ENCODE results near the gene TMOD4. TPM values are rescaled to one million over a fixed set of nuclear protein-coding genes. Genes with fewer than 3 reads are reported as not detected.

TMOD4 gene
- total RNA-seq (2022) (1.6 and 2.1 TPM in 2 replicates), Bru-seq, nascent RNA (percentile 50 among the genes with signal in this experiment), BruChase-seq, experiment 1, labeled RNA remaining after a 6-hour chase (percentile 47 among the genes with signal in this experiment), BruChase-seq, experiment 2, labeled RNA remaining after a 2-hour chase (percentile 53 among the genes with signal in this experiment)
- long read RNA-seq, result 0 reads

DNA sequence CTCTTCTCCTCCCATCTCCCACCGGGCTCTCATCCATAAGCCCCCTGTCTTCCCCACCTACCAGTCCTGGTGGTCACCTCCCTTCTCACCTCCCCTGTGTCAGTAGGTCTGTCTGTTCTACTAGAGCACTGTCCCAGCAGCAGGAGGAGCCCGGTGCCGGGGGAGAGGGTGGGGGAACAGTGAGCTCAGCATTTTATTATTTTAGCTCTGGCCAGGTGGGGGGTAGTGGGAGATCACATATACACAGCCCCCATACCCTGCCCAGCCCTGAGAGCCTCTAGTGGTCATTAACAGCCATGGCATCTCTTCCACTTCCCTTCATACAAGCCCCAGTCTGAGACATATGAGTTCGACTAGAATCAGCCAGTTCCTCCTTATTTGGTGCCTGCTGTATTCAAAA is at the start of gene TMOD4:
TMOD4 (minus strand) TSS at position 119 of the 400 bp plus-strand sequence. CDS start 1,106 bp downstream, outside the sequence.
- Mint-ChIP-seq H3K9me3 (ENCODE audit: low read depth, unreplicated experiment) (no peaks in the 10 kb centered on the region), H3K4me1 (ENCODE audit: low read depth, unreplicated experiment) (no peaks in the 10 kb centered on the region), H3K4me3 (ENCODE audit: low read depth, unreplicated experiment) (no peak within 1 kb of the TSS), H3K27me3 (ENCODE audit: unreplicated experiment) (no peaks in the 10 kb centered on the region), H3K36me3 (ENCODE audit: insufficient read depth, unreplicated experiment) (peaks cover 40% of the 10 kb centered on the region), H3K27ac (ENCODE audit: unreplicated experiment) (no peak within 1 kb of the TSS)
- TF ChIP-seq, protein P1, sequence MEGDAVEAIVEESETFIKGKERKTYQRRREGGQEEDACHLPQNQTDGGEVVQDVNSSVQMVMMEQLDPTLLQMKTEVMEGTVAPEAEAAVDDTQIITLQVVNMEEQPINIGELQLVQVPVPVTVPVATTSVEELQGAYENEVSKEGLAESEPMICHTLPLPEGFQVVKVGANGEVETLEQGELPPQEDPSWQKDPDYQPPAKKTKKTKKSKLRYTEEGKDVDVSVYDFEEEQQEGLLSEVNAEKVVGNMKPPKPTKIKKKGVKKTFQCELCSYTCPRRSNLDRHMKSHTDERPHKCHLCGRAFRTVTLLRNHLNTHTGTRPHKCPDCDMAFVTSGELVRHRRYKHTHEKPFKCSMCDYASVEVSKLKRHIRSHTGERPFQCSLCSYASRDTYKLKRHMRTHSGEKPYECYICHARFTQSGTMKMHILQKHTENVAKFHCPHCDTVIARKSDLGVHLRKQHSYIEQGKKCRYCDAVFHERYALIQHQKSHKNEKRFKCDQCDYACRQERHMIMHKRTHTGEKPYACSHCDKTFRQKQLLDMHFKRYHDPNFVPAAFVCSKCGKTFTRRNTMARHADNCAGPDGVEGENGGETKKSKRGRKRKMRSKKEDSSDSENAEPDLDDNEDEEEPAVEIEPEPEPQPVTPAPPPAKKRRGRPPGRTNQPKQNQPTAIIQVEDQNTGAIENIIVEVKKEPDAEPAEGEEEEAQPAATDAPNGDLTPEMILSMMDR (IDR thresholded peaks at IDR 0.05; ENCODE audit: unreplicated experiment), result peak; percentile 70
- CTCF ChIA-PET, result interaction anchor here (0.9 to 1.0 kb wide), 2 partner anchors 14 to 76 kb away, joined by 3 to 4 read pairs; partner anchors contain the start of gene VPS72
- no TSS peak for BruUV-seq (replicated peaks)
- intact Hi-C loops (cut with micrococcal nuclease; ENCODE audit: unreplicated experiment), result no loop called here
- no peak for DNase-seq

DNA sequence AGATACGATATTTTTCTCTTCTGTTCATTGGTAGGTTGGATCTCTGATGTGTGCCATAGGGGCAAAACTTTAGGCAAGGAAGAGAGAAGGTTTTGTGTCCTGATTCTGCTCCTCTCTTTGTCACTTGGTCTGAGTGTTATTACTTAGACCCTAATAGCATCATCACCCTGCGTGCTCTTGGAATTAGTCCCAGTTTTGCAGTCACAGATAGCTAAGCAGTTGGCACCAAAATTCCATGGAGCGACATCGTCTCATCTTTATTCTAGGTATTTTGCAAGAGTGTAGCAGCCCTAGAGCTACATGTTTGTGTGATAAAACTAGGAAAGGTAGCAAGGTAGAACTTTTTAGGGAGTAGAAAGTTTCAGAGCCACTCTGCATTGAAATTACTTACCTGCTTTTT is 46.3 kb upstream of the TMOD4 start:
- no peaks in the 10 kb centered on the region for H3K9me3 Mint-ChIP-seq (ENCODE audit: low read depth, unreplicated experiment)
- CTCF ChIA-PET, result no interaction called here
- BruUV-seq (replicated peaks), result no TSS peak
- peaks cover 53% of the 10 kb centered on the region for H3K36me3 Mint-ChIP-seq (ENCODE audit: insufficient read depth, unreplicated experiment)
- H3K27me3 Mint-ChIP-seq (ENCODE audit: unreplicated experiment), result no peaks in the 10 kb centered on the region
- TF ChIP-seq, protein P1 (IDR thresholded peaks at IDR 0.05; ENCODE audit: unreplicated experiment), result no peak
- DNase-seq, result no peak
- intact Hi-C loops (cut with micrococcal nuclease; ENCODE audit: unreplicated experiment), result no loop called here
- no peak overlapping the region for H3K4me3 Mint-ChIP-seq (ENCODE audit: low read depth, unreplicated experiment)
- H3K27ac Mint-ChIP-seq (ENCODE audit: unreplicated experiment), result no peak overlapping the region
- no peaks in the 10 kb centered on the region for H3K4me1 Mint-ChIP-seq (ENCODE audit: low read depth, unreplicated experiment)

DNA sequence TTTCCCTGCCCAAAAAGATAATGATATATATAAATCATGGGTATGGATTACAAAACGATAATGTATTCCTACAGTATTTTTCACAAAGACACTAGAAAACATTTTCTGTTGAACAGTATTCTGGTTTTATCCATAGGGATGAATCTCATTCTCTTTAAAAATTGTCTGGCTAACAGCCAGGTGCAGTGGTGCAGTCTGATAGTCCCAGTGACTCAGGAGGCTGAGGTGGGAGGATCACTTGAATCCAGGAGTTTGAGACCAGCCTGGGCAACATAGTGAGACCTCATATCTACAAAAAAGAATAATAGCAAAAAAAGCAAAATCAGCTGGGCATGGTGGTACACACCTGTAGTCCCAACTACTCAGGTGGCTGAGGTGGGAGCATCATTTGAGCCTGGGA is 45.8 kb upstream of the TMOD4 start:
- CTCF ChIA-PET, result no interaction called here
- DNase-seq, result no peak
- no peak overlapping the region for H3K27ac Mint-ChIP-seq (ENCODE audit: unreplicated experiment)
- no peaks in the 10 kb centered on the region for H3K9me3 Mint-ChIP-seq (ENCODE audit: low read depth, unreplicated experiment)
- H3K4me3 Mint-ChIP-seq (ENCODE audit: low read depth, unreplicated experiment), result no peak overlapping the region
- no peaks in the 10 kb centered on the region for H3K27me3 Mint-ChIP-seq (ENCODE audit: unreplicated experiment)
- BruUV-seq (replicated peaks), result no TSS peak
- peaks cover 3% of the 10 kb centered on the region for H3K4me1 Mint-ChIP-seq (ENCODE audit: low read depth, unreplicated experiment)
- H3K36me3 Mint-ChIP-seq (ENCODE audit: insufficient read depth, unreplicated experiment), result peaks cover 49% of the 10 kb centered on the region
- intact Hi-C loops (cut with micrococcal nuclease; ENCODE audit: unreplicated experiment), result no loop called here
- TF ChIP-seq, protein P1 (IDR thresholded peaks at IDR 0.05; ENCODE audit: unreplicated experiment), result no peak

DNA sequence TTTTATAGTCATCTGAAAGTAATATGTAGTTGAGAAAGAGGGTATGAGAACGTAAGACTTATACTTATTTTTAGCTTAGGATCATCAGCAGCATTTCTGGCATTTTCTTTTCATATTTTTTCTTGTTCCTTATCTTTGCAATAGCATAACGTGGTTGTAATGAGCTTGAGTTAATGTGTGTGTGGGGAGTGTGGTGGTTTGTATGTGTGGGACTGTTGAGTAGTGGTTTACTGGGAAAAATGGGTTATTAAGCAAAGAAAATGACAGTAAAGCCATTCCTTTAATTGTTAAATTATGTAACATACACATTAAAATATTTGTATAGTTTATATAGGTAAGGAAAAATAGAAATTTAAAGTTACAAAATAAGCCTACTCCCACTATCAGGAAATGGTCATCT is 37.8 kb upstream of the TMOD4 start:
- H3K36me3 Mint-ChIP-seq (ENCODE audit: insufficient read depth, unreplicated experiment), result peaks cover 68% of the 10 kb centered on the region
- BruUV-seq (replicated peaks), result no TSS peak

More for the DNA sequence above, 37.8 kb upstream of the TMOD4 start:
- CTCF ChIA-PET, result interaction anchor here (0.6 kb wide), 1 partner anchor 253 kb away, joined by 3 read pairs; no protein-coding TSS in a partner anchor
- H3K4me3 Mint-ChIP-seq (ENCODE audit: low read depth, unreplicated experiment), result no peak overlapping the region
- no peaks in the 10 kb centered on the region for H3K27me3 Mint-ChIP-seq (ENCODE audit: unreplicated experiment)
- no peak overlapping the region for H3K27ac Mint-ChIP-seq (ENCODE audit: unreplicated experiment)
- H3K4me1 Mint-ChIP-seq (ENCODE audit: low read depth, unreplicated experiment), result peaks cover 9% of the 10 kb centered on the region
- no peak for DNase-seq
- no peaks in the 10 kb centered on the region for H3K9me3 Mint-ChIP-seq (ENCODE audit: low read depth, unreplicated experiment)
- intact Hi-C loops (cut with micrococcal nuclease; ENCODE audit: unreplicated experiment), result no loop called here
- TF ChIP-seq, protein P1 (IDR thresholded peaks at IDR 0.05; ENCODE audit: unreplicated experiment), result no peak
